H1 (cell line): ENCODE results near the gene MAGI1. TPM values are rescaled to one million over a fixed set of nuclear protein-coding genes. Genes with fewer than 3 reads are reported as not detected.

Experiments
- CHD7 ChIP-seq: fragments of 300-600 bp; sonication (generic); IDR thresholded peaks from 2 replicates; pipeline ENCODE4 v1.7.1; 2012; ENCODE audit warnings: low read length, moderate library complexity, mild to moderate bottlenecking, inconsistent platforms; ENCODE audit not compliant: insufficient replicate concordance
- NRF1 ChIP-seq: IDR thresholded peaks from 2 replicates; pipeline ENCODE4 v1.6.1; 2011; ENCODE audit warnings: mild to moderate bottlenecking, low read depth, low read length, improper control_type of control experiment
- USF2 ChIP-seq: IDR thresholded peaks from 2 replicates; pipeline ENCODE4 v1.6.1; 2011; ENCODE audit warnings: low read length, improper control_type of control experiment
- YY1 ChIP-seq: IDR thresholded peaks from 2 replicates; pipeline ENCODE4 v1.6.1; 2011; ENCODE audit warnings: low read depth, mild to moderate bottlenecking, low read length
- polyA plus RNA-seq, 7 experiments: library from polyadenylated mRNA; depleted of rRNA in 3 of 7; stranded (reverse) in 5 of 7; unstranded in 2 of 7; fragments of >200 nt in 5 of 7; fragments of 200-250 nt in 2 of 7; gene quantifications; 1 replicate in 5 of 7; 2 replicates in 1 of 7; 4 replicates in 1 of 7; pipeline versions ENCODE4 v1.2.1 to v1.2.3, GENCODE V29; 2011 to 2013; ENCODE audit warnings: missing spikeins in 2 of 7, mixed read lengths in 2 of 7
- total RNA-seq: library from RNA; stranded (reverse); fragmentation: NEBNext Ultra II Directional; extraction: Animal tissue kit (Norgen Biotek cat#: 25700); gene quantifications from 2 replicates; pipeline ENCODE4 v1.2.1, GENCODE V29; 2021

The MAGI1 gene
- total and polyA plus RNA-seq, 2 of the 8 experiments (the other 6 are each of a cell fraction or from before 2014, with no cell fraction given) = 19.8 to 78.0 TPM

GRCh38 chr3:65478551-65479500 lies 559.9 kb downstream of the MAGI1 start (continued):
- TF ChIP-seq CHD7 (peak; percentile 23), YY1 (0 out of 2 replicates have a peak, but pooled peaks have one; percentile 12), NRF1 (no peak), USF2 (no peak)
